Measurements from ENCODE around the gene CISD3. TPM values are rescaled to one million over a fixed set of nuclear protein-coding genes. Genes with fewer than 3 reads are reported as not detected.
A peak's percentile ranks its signal among the peaks of the same experiment; 100 is the strongest.

The CISD3 gene
- total RNA-seq, 1 donor from 2014 or later: 5.9 TPM

- peaks cover 6% of the 10 kb centered on the region for H3K4me1 Mint-ChIP-seq (ENCODE audit: low read depth)
- H3K4me3 Mint-ChIP-seq (ENCODE audit: low read depth): peak overlapping the region; percentile 24
- no peak for DNase-seq (ENCODE audit: low spot score, unreplicated experiment)
- no peaks in the 10 kb centered on the region for H3K9me3 Mint-ChIP-seq (ENCODE audit: low read depth)
- no peak for TF ChIP-seq CTCF (IDR thresholded peaks at IDR 0.05; ENCODE audit: unreplicated experiment)
- H3K36me3 Mint-ChIP-seq (ENCODE audit: insufficient read depth): peaks cover 4% of the 10 kb centered on the region
- no peaks in the 10 kb centered on the region for H3K27me3 Mint-ChIP-seq
- no peak overlapping the region for H3K27ac Mint-ChIP-seq
Measured at GRCh38 chr17:38727736-38728135, 2.4 kb upstream of the CISD3 start.

GRCh38 chr17:38728290-38728831, 1.8 kb upstream of the CISD3 start:
- no peak for TF ChIP-seq CTCF (IDR thresholded peaks at IDR 0.05; ENCODE audit: unreplicated experiment)
- H3K9me3 Mint-ChIP-seq (ENCODE audit: low read depth): no peaks in the 10 kb centered on the region
- peaks cover 6% of the 10 kb centered on the region for H3K36me3 Mint-ChIP-seq (ENCODE audit: insufficient read depth)
- no peak overlapping the region for H3K27ac Mint-ChIP-seq
- DNase-seq (ENCODE audit: low spot score, unreplicated experiment): no peak
- H3K4me3 Mint-ChIP-seq (ENCODE audit: low read depth): no peak overlapping the region
- peaks cover 6% of the 10 kb centered on the region for H3K4me1 Mint-ChIP-seq (ENCODE audit: low read depth)
- no peaks in the 10 kb centered on the region for H3K27me3 Mint-ChIP-seq

- TF ChIP-seq CTCF (IDR thresholded peaks at IDR 0.05; ENCODE audit: unreplicated experiment): no peak
- Mint-ChIP-seq H3K36me3 (ENCODE audit: insufficient read depth) (peaks cover 6% of the 10 kb centered on the region), H3K4me3 (ENCODE audit: low read depth) (peak overlapping the region; percentile 68), H3K27ac (no peak overlapping the region), H3K9me3 (ENCODE audit: low read depth) (no peaks in the 10 kb centered on the region), H3K27me3 (no peaks in the 10 kb centered on the region), H3K4me1 (ENCODE audit: low read depth) (peaks cover 6% of the 10 kb centered on the region)
- DNase-seq (ENCODE audit: low spot score, unreplicated experiment): no peak
Measured at GRCh38 chr17:38729368-38729885, 714 bp upstream of the CISD3 start.

- peak overlapping the region; percentile 86 for H3K27ac Mint-ChIP-seq
- H3K4me1 Mint-ChIP-seq (ENCODE audit: low read depth): peaks cover 6% of the 10 kb centered on the region
- H3K27me3 Mint-ChIP-seq: no peaks in the 10 kb centered on the region
- peaks cover 10% of the 10 kb centered on the region for H3K36me3 Mint-ChIP-seq (ENCODE audit: insufficient read depth)
- DNase-seq (ENCODE audit: low spot score, unreplicated experiment): no peak
- H3K4me3 Mint-ChIP-seq (ENCODE audit: low read depth): peak overlapping the region; percentile 91
- no peak for TF ChIP-seq CTCF (IDR thresholded peaks at IDR 0.05; ENCODE audit: unreplicated experiment)
- no peaks in the 10 kb centered on the region for H3K9me3 Mint-ChIP-seq (ENCODE audit: low read depth)
Measured at GRCh38 chr17:38730526-38731379, 612 bp downstream of the CISD3 start.

- H3K4me1 Mint-ChIP-seq (ENCODE audit: low read depth): peaks cover 6% of the 10 kb centered on the region
- no peak for DNase-seq (ENCODE audit: low spot score, unreplicated experiment)
- no peaks in the 10 kb centered on the region for H3K9me3 Mint-ChIP-seq (ENCODE audit: low read depth)
- H3K27me3 Mint-ChIP-seq: no peaks in the 10 kb centered on the region
- TF ChIP-seq CTCF (IDR thresholded peaks at IDR 0.05; ENCODE audit: unreplicated experiment): no peak
- H3K36me3 Mint-ChIP-seq (ENCODE audit: insufficient read depth): peaks cover 10% of the 10 kb centered on the region
- H3K4me3 Mint-ChIP-seq (ENCODE audit: low read depth): peak overlapping the region; percentile 26
- H3K27ac Mint-ChIP-seq: peak overlapping the region; percentile 42
Measured at GRCh38 chr17:38731526-38732294, 1.6 kb downstream of the CISD3 start.

Measured in progenitor cell of endocrine pancreas (in vitro differentiated cells).